Peyer's patch (tissue), 4 donors: ENCODE measurements around the gene NKX2-1. TPM values are rescaled to one million over a fixed set of nuclear protein-coding genes. Genes with fewer than 3 reads are reported as not detected.

Experiments used
- DNase-seq, 3 donors: peaks; one replicate each; pipeline ENCODE4 v3.0.0-alpha.2; 2017 to 2019
- H3K27ac ChIP-seq, 4 donors: fragments of 200-600 bp; sonication (generic); one replicate each; pipeline ENCODE4 v1.5.1; 2016 to 2019
- H3K27me3 ChIP-seq, 2 donors: fragments of 200-600 bp; sonication (generic); one replicate each; pipeline ENCODE4 v1.5.1; 2019
- H3K36me3 ChIP-seq, 3 donors: fragments of 200-600 bp; sonication (generic); one replicate each; pipeline ENCODE4 v1.5.1; 2016 to 2019
- H3K4me1 ChIP-seq, 4 donors: fragments of 200-600 bp; sonication (generic); one replicate each; pipeline ENCODE4 v1.5.1; 2016 to 2019
- H3K4me3 ChIP-seq, 4 donors: fragments of 200-600 bp; sonication (generic); 1 replicate in 3 of 4; 2 replicates in 1 of 4; pipeline ENCODE4 v1.5.1; 2016 to 2019; ENCODE audit warnings: mild to moderate bottlenecking in 1 of 4
- H3K9me3 ChIP-seq, 4 donors: fragments of 200-600 bp; sonication (generic); one replicate each; pipeline ENCODE4 v1.5.1; 2016 to 2019; ENCODE audit warnings: mild to moderate bottlenecking in 1 of 4
- CTCF ChIP-seq, 6 experiments: fragments of 450-650 bp in 4 of 6; fragments of 200-600 bp in 2 of 6; sonication (generic) in 1 of 6; IDR thresholded peaks; one replicate each; pipeline ENCODE4 v1.5.1; 2017 to 2019; ENCODE audit warnings: antibody characterized with exemption in 6 of 6, mild to moderate bottlenecking in 3 of 6, moderate library complexity in 1 of 6
- POLR2A ChIP-seq, 2 donors: fragments of 450-650 bp; IDR thresholded peaks; one replicate each; pipeline ENCODE4 v1.5.1; 2017; ENCODE audit warnings: antibody characterized with exemption in 2 of 2, mild to moderate bottlenecking in 2 of 2, moderate library complexity in 2 of 2
- total RNA-seq, 4 donors: library from RNA; depleted of rRNA; stranded (reverse); fragments of >200 nt; gene quantifications; one replicate each; pipeline ENCODE4 v1.1.0, GENCODE V29; 2016

NKX2-1 gene
- total RNA-seq, 4 donors from 2014 or later, result not detected

- DNase-seq, result no peak
- H3K27ac ChIP-seq, result no peak overlapping the region
- H3K9me3 ChIP-seq, result no peaks in the 10 kb centered on the region
- H3K4me1 ChIP-seq, result peaks cover 0 to 30% (median 0%) of the 10 kb centered on the region in 4 donors
- peaks cover 0 to 76% of the 10 kb centered on the region in 2 donors for H3K27me3 ChIP-seq
- peak overlapping the region in 1 of 4 donors; percentile 31 for H3K4me3 ChIP-seq
- TF ChIP-seq CTCF (IDR thresholded peaks at IDR 0.05) (no peak), POLR2A (IDR thresholded peaks at IDR 0.05) (no peak)
- H3K36me3 ChIP-seq, result no peaks in the 10 kb centered on the region
Measured at GRCh38 chr14:36518586-36519430, 1.2 kb downstream of the NKX2-1 start.

- H3K36me3 ChIP-seq, result no peaks in the 10 kb centered on the region
- TF ChIP-seq POLR2A (IDR thresholded peaks at IDR 0.05), result no peak
- no peak for TF ChIP-seq CTCF (IDR thresholded peaks at IDR 0.05)
- H3K9me3 ChIP-seq, result no peaks in the 10 kb centered on the region
- peaks cover 0 to 69% of the 10 kb centered on the region in 2 donors for H3K27me3 ChIP-seq
- no peak for DNase-seq
- no peak overlapping the region for H3K27ac ChIP-seq
- H3K4me3 ChIP-seq, result no peak overlapping the region
- peaks cover 0 to 30% (median 0%) of the 10 kb centered on the region in 4 donors for H3K4me1 ChIP-seq
Measured at GRCh38 chr14:36518031-36518585, 1.9 kb downstream of the NKX2-1 start.

GRCh38 chr14:36517242-36518030, 2.6 kb downstream of the NKX2-1 start:
- peaks cover 0 to 63% of the 10 kb centered on the region in 2 donors for H3K27me3 ChIP-seq
- no peak overlapping the region for H3K27ac ChIP-seq
- no peak overlapping the region for H3K4me3 ChIP-seq
- H3K4me1 ChIP-seq, result peaks cover 0 to 30% (median 0%) of the 10 kb centered on the region in 4 donors
- DNase-seq, result no peak
- TF ChIP-seq POLR2A (IDR thresholded peaks at IDR 0.05), result no peak
- no peak for TF ChIP-seq CTCF (IDR thresholded peaks at IDR 0.05)
- no peaks in the 10 kb centered on the region for H3K9me3 ChIP-seq
- H3K36me3 ChIP-seq, result no peaks in the 10 kb centered on the region

- H3K36me3 ChIP-seq, result no peaks in the 10 kb centered on the region
- H3K4me1 ChIP-seq, result peaks cover 0 to 30% (median 0%) of the 10 kb centered on the region in 4 donors
- H3K9me3 ChIP-seq, result no peaks in the 10 kb centered on the region
- no peak for DNase-seq
- TF ChIP-seq CTCF (IDR thresholded peaks at IDR 0.05), result no peak
- TF ChIP-seq POLR2A (IDR thresholded peaks at IDR 0.05), result no peak
- H3K27me3 ChIP-seq, result peaks cover 0 to 57% of the 10 kb centered on the region in 2 donors
- H3K4me3 ChIP-seq, result no peak overlapping the region
- H3K27ac ChIP-seq, result no peak overlapping the region
Measured at GRCh38 chr14:36516719-36517241, 3.3 kb downstream of the NKX2-1 start.

GRCh38 chr14:36515896-36516718, 3.9 kb downstream of the NKX2-1 start:
- Histone ChIP-seq H3K36me3 (no peaks in the 10 kb centered on the region), H3K9me3 (no peaks in the 10 kb centered on the region), H3K27ac (no peak overlapping the region), H3K4me1 (peaks cover 0 to 24% (median 0%) of the 10 kb centered on the region in 4 donors), H3K27me3 (peaks cover 0 to 50% of the 10 kb centered on the region in 2 donors), H3K4me3 (no peak overlapping the region)
- DNase-seq, result no peak
- no peak for TF ChIP-seq POLR2A (IDR thresholded peaks at IDR 0.05)
- no peak for TF ChIP-seq CTCF (IDR thresholded peaks at IDR 0.05)
